HCT116 (cell line): ENCODE measurements around the gene COASY. TPM values are rescaled to one million over a fixed set of nuclear protein-coding genes. Genes with fewer than 3 reads are reported as not detected.

Experiments
- ATAC-seq: fragments of 200-7000 bp; cut with Tn5 transposase; 2 replicates; pipeline ENCODE4 v1.9.1; 2020; ENCODE audit warnings: mild to moderate bottlenecking, moderate library complexity
- BruUV-seq: library from RNA; stranded (reverse); fragments of 400-500 nt; replicated peaks from 2 replicates; lab custom pipeline; 2021; lab: Mats Ljungman, UMichigan
- CTCF ChIA-PET: fragments of 300-600 bp; sonication (Branson Sonifier 250); formaldehyde crosslinking; loops from one replicate; lab custom pipeline; 2021; ENCODE audit warnings: antibody characterized with exemption; lab: Charles Lee
- POLR2A ChIA-PET: fragments of 300-600, 350-600 bp; sonication (Branson Sonifier 250); formaldehyde crosslinking; loops from one replicate; lab custom pipeline; 2021; ENCODE audit warnings: antibody characterized with exemption; lab: Charles Lee
- RAD21 ChIA-PET, 2 experiments: fragments of 300-600 bp; sonication (Branson Sonifier 250); formaldehyde crosslinking; loops; one replicate each; lab custom pipeline; 2023; ENCODE audit warnings: low total read pairs in 2 of 2; ENCODE audit not compliant: uncharacterized antibody in 2 of 2, unreplicated experiment in 2 of 2, low non-redundant PET in 1 of 2; lab: Charles Lee
- DNase-seq: peaks from one replicate; pipeline ENCODE4 v3.0.0-alpha.2; 2010; ENCODE audit warnings: low read depth, low spot score
- H2AFZ ChIP-seq: fragments of 200-600 bp; shearing (Covaris generic), sonication (generic); 2 replicates; pipeline ENCODE4 v1.6.1; 2017; ENCODE audit warnings: low read depth, mixed run types, mixed read lengths, antibody characterized with exemption, low read length; ENCODE audit not compliant: poor library complexity, severe bottlenecking
- H3K27ac ChIP-seq: 2 replicates; pipeline ENCODE4 v1.5.1; 2012; ENCODE audit warnings: low read depth, low read length
- H3K27me3 ChIP-seq: fragments of 200-600 bp; sonication (generic); 2 replicates; pipeline ENCODE4 v1.6.1; 2016; ENCODE audit warnings: mixed run types, low read length, mixed read lengths; ENCODE audit not compliant: insufficient read depth
- H3K36me3 ChIP-seq, 2 experiments: fragments of 200-500 bp in 1 of 2; fragments of 200-600 bp in 1 of 2; sonication (Bioruptor generic) in 1 of 2; sonication (generic) in 1 of 2; 2 replicates each; pipeline versions ENCODE4 v1.5.1 to v1.6.1; 2014 to 2016; ENCODE audit warnings: low read length in 2 of 2, inconsistent platforms in 1 of 2, mixed read lengths in 1 of 2, mixed run types in 1 of 2; ENCODE audit not compliant: insufficient read depth in 2 of 2, control insufficient read depth in 1 of 2
- H3K4me1 ChIP-seq, 2 experiments: fragments of 200-600 bp in 1 of 2; sonication (generic) in 1 of 2; 2 replicates each; pipeline versions ENCODE4 v1.5.1 to v1.6.1; 2012 to 2017; ENCODE audit warnings: low read length in 2 of 2, inconsistent platforms in 1 of 2, mild to moderate bottlenecking in 1 of 2, mixed read lengths in 1 of 2, mixed run types in 1 of 2, moderate library complexity in 1 of 2; ENCODE audit not compliant: insufficient read depth in 2 of 2, control insufficient read depth in 1 of 2
- H3K4me2 ChIP-seq: fragments of 200-600 bp; sonication (generic); 2 replicates; pipeline ENCODE4 v1.6.1; 2017; ENCODE audit warnings: mixed run types, low read length, mixed read lengths
- H3K4me3 ChIP-seq, 2 experiments: fragments of 200-600 bp in 1 of 2; sonication (generic) in 1 of 2; replicated peaks in 1 of 2; 2 replicates each; pipeline ENCODE4 v1.5.1; 2011 to 2016; ENCODE audit warnings: low read length in 2 of 2, control low read depth in 1 of 2, low read depth in 1 of 2, mild to moderate bottlenecking in 1 of 2, mixed read lengths in 1 of 2, mixed run types in 1 of 2
- H3K79me2 ChIP-seq: fragments of 200-600 bp; sonication (generic); 2 replicates; pipeline ENCODE4 v1.6.1; 2017; ENCODE audit warnings: mild to moderate bottlenecking, mixed run types, low read length, moderate library complexity, mixed read lengths; ENCODE audit not compliant: insufficient read depth
- H3K9ac ChIP-seq: fragments of 200-600 bp; sonication (generic); 2 replicates; pipeline ENCODE4 v1.6.1; 2016; ENCODE audit warnings: low read length, mixed read lengths
- H3K9me2 ChIP-seq: fragments of 200-600 bp; sonication (generic), shearing (Covaris generic); 2 replicates; pipeline ENCODE4 v1.6.1; 2017; ENCODE audit warnings: mixed run types, mild to moderate bottlenecking, moderate library complexity; ENCODE audit not compliant: insufficient read depth
- H3K9me3 ChIP-seq, 2 experiments: fragments of 200-500 bp in 1 of 2; fragments of 200-600 bp in 1 of 2; sonication (Bioruptor generic) in 1 of 2; sonication (generic) in 1 of 2; 2 replicates each; pipeline ENCODE4 v1.6.1; 2014 to 2017; ENCODE audit warnings: low read length in 2 of 2, mixed read lengths in 2 of 2, inconsistent platforms in 1 of 2, low read depth in 1 of 2, mild to moderate bottlenecking in 1 of 2, mixed run types in 1 of 2, moderate library complexity in 1 of 2; ENCODE audit not compliant: control insufficient read depth in 1 of 2, insufficient read depth in 1 of 2
- H4K20me1 ChIP-seq: fragments of 200-600 bp; sonication (generic), shearing (Covaris generic); 2 replicates; pipeline ENCODE4 v1.6.1; 2017; ENCODE audit warnings: mixed run types, mild to moderate bottlenecking, moderate library complexity; ENCODE audit not compliant: insufficient read depth
- CEBPB ChIP-seq: IDR thresholded peaks from 2 replicates; pipeline ENCODE4 v1.6.1; 2012; ENCODE audit warnings: low read depth
- ELF1 ChIP-seq: IDR thresholded peaks from 2 replicates; pipeline ENCODE4 v1.6.1; 2012; ENCODE audit warnings: low read depth, borderline replicate concordance
- FOSL1 ChIP-seq: IDR thresholded peaks from 2 replicates; pipeline ENCODE4 v1.6.1; 2012; ENCODE audit warnings: low read depth
- MAX ChIP-seq: IDR thresholded peaks from 2 replicates; pipeline ENCODE4 v1.6.1; 2012
- POLR2A ChIP-seq: IDR thresholded peaks from 2 replicates; pipeline ENCODE4 v1.7.0; 2011; ENCODE audit warnings: borderline replicate concordance; ENCODE audit not compliant: insufficient read depth, insufficient read length; ENCODE audit errors: extremely low read depth
- POLR2AphosphoS5 ChIP-seq: IDR thresholded peaks from 2 replicates; pipeline ENCODE4 v1.6.1; 2011; ENCODE audit warnings: mild to moderate bottlenecking, low read depth, low read length, moderate library complexity
- REST ChIP-seq: IDR thresholded peaks from 2 replicates; pipeline ENCODE4 v1.6.1; 2012; ENCODE audit warnings: low read depth
- SP1 ChIP-seq: IDR thresholded peaks from 2 replicates; pipeline ENCODE4 v1.6.1; 2012; ENCODE audit warnings: low read depth
- TCF7L2 ChIP-seq: IDR thresholded peaks from 2 replicates; pipeline ENCODE4 v1.7.0; 2011; ENCODE audit warnings: borderline replicate concordance, inconsistent platforms; ENCODE audit not compliant: insufficient read depth, insufficient read length; ENCODE audit errors: extremely low read depth
- YY1 ChIP-seq: IDR thresholded peaks from 2 replicates; pipeline ENCODE4 v1.6.1; 2011; ENCODE audit warnings: low read length, low read depth, moderate library complexity, mild to moderate bottlenecking; ENCODE audit not compliant: insufficient replicate concordance; ENCODE audit errors: extremely low read depth
- ZBTB33 ChIP-seq: IDR thresholded peaks from 2 replicates; pipeline ENCODE4 v1.6.1; 2011; ENCODE audit warnings: mild to moderate bottlenecking, low read length, moderate library complexity; ENCODE audit not compliant: insufficient replicate concordance; ENCODE audit errors: extremely low read depth
- intact Hi-C: fragments of 100-400 bp; cut with micrococcal nuclease; formaldehyde crosslinking; loops from 2 replicates; pipeline ENCODE4 v1.10.0; 2022
- total RNA-seq: library from RNA; stranded (reverse); gene quantifications from one replicate; pipeline ENCODE4 v1.2.1, GENCODE V29; 2021; ENCODE audit not compliant: unreplicated experiment

Gene COASY
- total RNA-seq, 1 experiment from 2014 or later: 137 TPM

GRCh38 chr17:42535155-42536047, 26.5 kb upstream of the COASY start:
- intact Hi-C loops: no loop called here
- Histone ChIP-seq H4K20me1 (no peaks in the 10 kb centered on the region), H3K36me3 (no peaks in the 10 kb centered on the region; a peak in 1 of 4 replicates), H2AFZ (peak overlapping the region; percentile 77), H3K79me2 (no peaks in the 10 kb centered on the region), H3K4me3 (peak overlapping the region; percentile 71 to 90), H3K9me2 (no peaks in the 10 kb centered on the region), H3K9ac (peak overlapping the region; percentile 84), H3K27ac (peak overlapping the region; percentile 97)
- RAD21 ChIA-PET: interaction anchor here in 1 of 2 experiments (0.8 kb wide), 1 partner anchor 8 kb away, joined by 4 read pairs; no protein-coding TSS in a partner anchor
- TSS peak; percentile 94 for BruUV-seq
- DNase-seq: no peak
- TF ChIP-seq SP1 (no peak), TCF7L2 (no peak)
- TF ChIP-seq, all 23 proteins: peak for 0
- ChIA-PET CTCF (interaction anchor here (0.6 to 1.3 kb wide), 6 partner anchors 8 to 839 kb away, joined by 3 to 5 read pairs (median 3); partner anchors contain the start of gene STAT3), POLR2A (interaction anchor here (0.7 to 2.1 kb wide), 3 partner anchors 16 to 143 kb away, joined by 3 to 7 read pairs (median 6); partner anchors contain the start of gene CAVIN1)
- H3K9me3 ChIP-seq: no peaks in the 10 kb centered on the region
- ATAC-seq: peak; percentile 24
- peaks cover 23 to 36% of the 10 kb centered on the region in 2 experiments for H3K4me1 ChIP-seq
- H3K4me2 ChIP-seq: peak overlapping the region; percentile 98
- no peaks in the 10 kb centered on the region for H3K27me3 ChIP-seq

- Histone ChIP-seq H3K27ac (peak within 1 kb of the TSS; percentile 97), H3K27me3 (no peaks in the 10 kb centered on the region), H3K79me2 (no peaks in the 10 kb centered on the region), H2AFZ (peak within 1 kb of the TSS; percentile 77), H3K9ac (peak within 1 kb of the TSS; percentile 84), H3K9me3 (no peaks in the 10 kb centered on the region), H3K36me3 (no peaks in the 10 kb centered on the region; a peak in 1 of 4 replicates), H3K4me3 (peak within 1 kb of the TSS; percentile 71 to 90), H4K20me1 (no peaks in the 10 kb centered on the region), H3K4me2 (peak within 1 kb of the TSS; percentile 98), H3K4me1 (peaks cover 23 to 37% of the 10 kb centered on the region in 2 experiments), H3K9me2 (no peaks in the 10 kb centered on the region)
- ChIA-PET RAD21 (interaction anchor here in 1 of 2 experiments (0.8 kb wide), 1 partner anchor 9 kb away, joined by 4 read pairs; no protein-coding TSS in a partner anchor), POLR2A (interaction anchor here (0.7 to 2.1 kb wide), 3 partner anchors 17 to 142 kb away, joined by 3 to 7 read pairs (median 6); partner anchors contain the start of gene CAVIN1), CTCF (interaction anchor here (0.6 to 1.6 kb wide), 7 partner anchors 9 to 840 kb away, joined by 3 to 8 read pairs (median 3); partner anchors contain the start of gene STAT3)
- ATAC-seq (peak; percentile 84), DNase-seq (peak; percentile 63)
- intact Hi-C loops: no loop called here
- no TSS peak for BruUV-seq
- TF ChIP-seq POLR2A (peak; percentile 31), MAX (peak; percentile 79), FOSL1 (no peak), SP1 (peak; percentile 61; the same call in 1 of the 2 replicates), REST (no peak), CEBPB (no peak), YY1 (peak; percentile 25), ELF1 (no peak; the same call in 1 of the 2 replicates), ZBTB33 (no peak), POLR2AphosphoS5 (peak; percentile 76)
These were observed 25.9 kb upstream of the COASY start, which contains the start of gene NAGLU for GRCh38 chr17:42536048-42536371. NAGLU (plus strand) TSS chr17:42536241; CDS start chr17:42536273, 32 bp downstream.
